Testis (tissue), 3 donors: Measurements from ENCODE around the gene VSIG2. TPM values are rescaled to one million over a fixed set of nuclear protein-coding genes. Genes with fewer than 3 reads are reported as not detected.

Source experiments
- DNase-seq: peaks from one replicate; pipeline ENCODE4 v3.0.0-alpha.2; 2019
- H3K27ac ChIP-seq, 2 donors: fragments of 200-600 bp; sonication (generic); one replicate each; pipeline ENCODE4 v1.5.1; 2019
- H3K27me3 ChIP-seq: fragments of 200-600 bp; sonication (generic); one replicate; pipeline ENCODE4 v1.5.1; 2019
- H3K36me3 ChIP-seq: fragments of 200-600 bp; sonication (generic); one replicate; pipeline ENCODE4 v1.5.1; 2017; ENCODE audit warnings: low read depth; ENCODE audit errors: missing control alignments
- H3K4me1 ChIP-seq: fragments of 200-600 bp; sonication (generic); one replicate; pipeline ENCODE4 v1.5.1; 2019
- H3K4me3 ChIP-seq, 2 donors: fragments of 200-600 bp; sonication (generic); one replicate each; pipeline ENCODE4 v1.5.1; 2017 to 2019
- H3K9me3 ChIP-seq: fragments of 200-600 bp; sonication (generic); one replicate; pipeline ENCODE4 v1.5.1; 2017
- CTCF ChIP-seq, 3 experiments: fragments of 450-650 bp in 2 of 3; fragments of 200-600 bp in 1 of 3; sonication (generic) in 1 of 3; IDR thresholded peaks; one replicate each; pipeline ENCODE4 v1.5.1; 2016 to 2019; ENCODE audit warnings: antibody characterized with exemption in 3 of 3, mild to moderate bottlenecking in 2 of 3, moderate library complexity in 1 of 3
- POLR2A ChIP-seq: fragments of 450-650 bp; IDR thresholded peaks from one replicate; pipeline ENCODE4 v1.6.1; 2017; ENCODE audit warnings: antibody characterized with exemption, mild to moderate bottlenecking, moderate library complexity
- WGBS, 2 donors: methylation state at CpG; one replicate each; pipeline ENCODE4 v1.1.5; 2018; 5-methylcytosine and 5-hydroxymethylcytosine counted together
- intact Hi-C: fragments of 100-400 bp; cut with DNase I; formaldehyde crosslinking; loops from one replicate; pipeline ENCODE4 v1.15.1; 2023; ENCODE audit warnings: low total_unique reads
- polyA plus RNA-seq: library from polyadenylated mRNA; stranded (reverse); fragments of 350-450 nt; fragmentation: Illumina TruSeq; extraction: RNeasy Lipid Tissue Mini Kit (QIAGEN cat#74804); gene quantifications from one replicate; pipeline ENCODE4 v1.2.3, GENCODE V29; 2014; ENCODE audit warnings: low read depth, low replicate concordance; ENCODE audit not compliant: insufficient read depth
- total RNA-seq, 2 donors: library from RNA; depleted of rRNA; stranded (reverse); fragments of >200 nt; gene quantifications; one replicate each; pipeline ENCODE4 v1.2.3, GENCODE V29; 2016

Gene VSIG2
- total and polyA plus RNA-seq, 3 donors from 2014 or later = 0.74 to 4.4 (median 1.3) TPM

- peak overlapping the region; percentile 50 to 73 for H3K4me3 ChIP-seq
Measured at GRCh38 chr11:124738713-124739478, 13.2 kb downstream of the VSIG2 start.

GRCh38 chr11:124737638-124738305 lies 14.3 kb downstream of the VSIG2 start:
- Histone ChIP-seq H3K27ac (no peak overlapping the region), H3K36me3 (no peaks in the 10 kb centered on the region), H3K4me3 (no peak overlapping the region), H3K27me3 (no peaks in the 10 kb centered on the region), H3K9me3 (no peaks in the 10 kb centered on the region), H3K4me1 (peaks cover 4% of the 10 kb centered on the region)
- 81 to 83% methylated on average over 6 to 7 of the region's 7 CpGs for WGBS, 2 donors
- intact Hi-C loops = no loop called here
- TF ChIP-seq POLR2A = no peak
- TF ChIP-seq CTCF (IDR thresholded peaks at IDR 0.05) = no peak
- DNase-seq = no peak

More at GRCh38 chr11:124738713-124739478, 13.2 kb downstream of the VSIG2 start:
- Histone ChIP-seq H3K9me3 (no peaks in the 10 kb centered on the region), H3K27ac (no peak overlapping the region), H3K4me1 (peaks cover 4% of the 10 kb centered on the region), H3K27me3 (no peaks in the 10 kb centered on the region), H3K36me3 (no peaks in the 10 kb centered on the region)
- intact Hi-C loops = no loop called here
- DNase-seq = no peak
- WGBS, 2 donors = 43 to 54% methylated on average over 21 of the region's 21 CpGs
- no peak for TF ChIP-seq POLR2A
- no peak for TF ChIP-seq CTCF (IDR thresholded peaks at IDR 0.05)

GRCh38 chr11:124736736-124737135 lies 15.3 kb downstream of the VSIG2 start:
- TF ChIP-seq POLR2A (no peak), CTCF (IDR thresholded peaks at IDR 0.05) (no peak)
- 82 to 84% methylated on average over 3 of the region's 3 CpGs for WGBS, 2 donors
- Histone ChIP-seq H3K4me1 (peaks cover 4% of the 10 kb centered on the region), H3K27ac (no peak overlapping the region), H3K4me3 (no peak overlapping the region), H3K9me3 (no peaks in the 10 kb centered on the region), H3K36me3 (no peaks in the 10 kb centered on the region), H3K27me3 (no peaks in the 10 kb centered on the region)
- intact Hi-C loops = no loop called here
- DNase-seq = no peak

- TF ChIP-seq POLR2A (no peak), CTCF (IDR thresholded peaks at IDR 0.05) (no peak)
- H3K36me3 ChIP-seq = no peaks in the 10 kb centered on the region
- intact Hi-C loops = no loop called here
- 82 to 87% methylated on average over 3 to 4 of the region's 4 CpGs for WGBS, 2 donors
- no peaks in the 10 kb centered on the region for H3K4me1 ChIP-seq
- H3K9me3 ChIP-seq = no peaks in the 10 kb centered on the region
- no peaks in the 10 kb centered on the region for H3K27me3 ChIP-seq
- no peak overlapping the region for H3K27ac ChIP-seq
- H3K4me3 ChIP-seq = no peak overlapping the region
- peak; percentile 27 for DNase-seq
Measured at GRCh38 chr11:124732230-124732629, 19.8 kb downstream of the VSIG2 start.
